ENCODE measurements around the gene FASN.

DNA sequence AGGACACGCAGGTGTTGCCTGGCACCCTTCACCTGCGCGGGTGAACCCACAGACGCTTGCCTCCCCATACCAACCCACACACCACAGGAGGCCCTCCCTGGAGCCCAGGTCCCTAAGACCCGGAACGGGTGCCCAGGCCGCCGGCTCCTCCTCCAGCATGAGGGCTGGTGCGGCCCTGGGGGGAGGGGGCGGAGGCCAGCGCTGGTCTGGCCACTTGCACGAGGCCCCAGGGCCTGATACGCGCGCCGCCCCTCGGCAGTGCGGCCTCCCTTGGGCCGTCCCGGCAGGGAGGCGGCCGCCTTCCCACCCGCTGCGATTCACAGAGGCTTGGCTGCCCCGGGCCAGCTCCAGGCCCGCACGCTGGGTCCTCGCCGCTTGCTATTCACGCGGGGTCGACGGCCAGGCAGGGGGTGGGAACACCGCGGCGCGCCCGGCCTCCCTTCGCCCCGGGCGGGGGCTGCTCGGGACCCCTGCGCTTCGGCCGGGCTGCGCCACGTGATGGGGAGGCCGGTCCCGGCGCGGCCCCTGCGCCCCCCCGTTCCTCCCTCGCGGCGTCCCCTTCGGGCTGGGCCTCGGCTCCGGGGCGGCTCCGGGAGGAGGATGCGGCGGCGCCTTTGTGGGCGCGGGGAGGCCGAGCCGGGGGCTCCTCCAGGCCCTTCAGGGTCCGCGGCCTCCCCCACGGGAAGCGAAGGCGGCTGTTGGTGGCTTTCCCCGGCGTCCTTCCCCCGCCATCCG is 685 bp downstream of the FASN start:
- TF ChIP-seq, protein P1, sequence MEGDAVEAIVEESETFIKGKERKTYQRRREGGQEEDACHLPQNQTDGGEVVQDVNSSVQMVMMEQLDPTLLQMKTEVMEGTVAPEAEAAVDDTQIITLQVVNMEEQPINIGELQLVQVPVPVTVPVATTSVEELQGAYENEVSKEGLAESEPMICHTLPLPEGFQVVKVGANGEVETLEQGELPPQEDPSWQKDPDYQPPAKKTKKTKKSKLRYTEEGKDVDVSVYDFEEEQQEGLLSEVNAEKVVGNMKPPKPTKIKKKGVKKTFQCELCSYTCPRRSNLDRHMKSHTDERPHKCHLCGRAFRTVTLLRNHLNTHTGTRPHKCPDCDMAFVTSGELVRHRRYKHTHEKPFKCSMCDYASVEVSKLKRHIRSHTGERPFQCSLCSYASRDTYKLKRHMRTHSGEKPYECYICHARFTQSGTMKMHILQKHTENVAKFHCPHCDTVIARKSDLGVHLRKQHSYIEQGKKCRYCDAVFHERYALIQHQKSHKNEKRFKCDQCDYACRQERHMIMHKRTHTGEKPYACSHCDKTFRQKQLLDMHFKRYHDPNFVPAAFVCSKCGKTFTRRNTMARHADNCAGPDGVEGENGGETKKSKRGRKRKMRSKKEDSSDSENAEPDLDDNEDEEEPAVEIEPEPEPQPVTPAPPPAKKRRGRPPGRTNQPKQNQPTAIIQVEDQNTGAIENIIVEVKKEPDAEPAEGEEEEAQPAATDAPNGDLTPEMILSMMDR (IDR thresholded peaks at IDR 0.05; ENCODE audit: low read depth, low read length): no peak
- TF ChIP-seq EZH2phosphoT487 (IDR thresholded peaks at IDR 0.05; ENCODE audit: low read depth): no peak
